Thoracic aorta (tissue), 2 donors: ENCODE measurements around the gene PPP3R1. TPM values are rescaled to one million over a fixed set of nuclear protein-coding genes. Genes with fewer than 3 reads are reported as not detected.
A peak's percentile ranks its signal among the peaks of the same experiment; 100 is the strongest.

Experiments
- ATAC-seq: fragments of 150-250 bp; one replicate; pipeline ENCODE4 v1.8.0; 2017; ENCODE audit warnings: low read depth; ENCODE audit not compliant: insufficient number of reproducible peaks, low FRiP score
- DNase-seq: peaks from one replicate; pipeline ENCODE4 v3.0.0-alpha.2; 2020; ENCODE audit warnings: low spot score
- H3K27ac ChIP-seq, 2 donors: fragments of 200-600 bp; sonication (generic); 1 replicate in 1 of 2; 2 replicates in 1 of 2; pipeline ENCODE4 v1.5.1; 2016; ENCODE audit warnings: mild to moderate bottlenecking in 2 of 2, moderate library complexity in 2 of 2
- H3K27me3 ChIP-seq: fragments of 200-600 bp; sonication (generic); replicated peaks from 2 replicates; pipeline ENCODE4 v1.6.0; 2016; ENCODE audit warnings: mild to moderate bottlenecking; ENCODE audit not compliant: insufficient read depth
- H3K36me3 ChIP-seq: fragments of 200-600 bp; sonication (generic); one replicate; pipeline ENCODE4 v1.5.1; 2016
- H3K4me1 ChIP-seq, 2 donors: fragments of 200-600 bp; sonication (generic); 1 replicate in 1 of 2; 2 replicates in 1 of 2; pipeline versions ENCODE4 v1.5.1 to v1.6.0; 2016; ENCODE audit warnings: low read depth in 2 of 2, mild to moderate bottlenecking in 1 of 2; ENCODE audit not compliant: control insufficient read depth in 1 of 2
- H3K4me3 ChIP-seq: fragments of 200-600 bp; sonication (generic); 2 replicates; pipeline ENCODE4 v1.5.1; 2016; ENCODE audit warnings: mild to moderate bottlenecking
- H3K9me3 ChIP-seq: fragments of 200-600 bp; sonication (generic); 2 replicates; pipeline ENCODE4 v1.5.1; 2016
- CTCF ChIP-seq: fragments of 200-600 bp; sonication (generic); IDR thresholded peaks from one replicate; pipeline ENCODE4 v1.5.1; 2019; ENCODE audit warnings: antibody characterized with exemption
- total RNA-seq, 2 donors: library from RNA; depleted of rRNA; stranded (reverse); fragments of >200 nt; gene quantifications; one replicate each; pipeline versions ENCODE4 v1.1.0 to v1.2.3, GENCODE V29; 2016

PPP3R1 gene
- total RNA-seq, 2 donors from 2014 or later: 27.1 to 39.3 TPM

DNA sequence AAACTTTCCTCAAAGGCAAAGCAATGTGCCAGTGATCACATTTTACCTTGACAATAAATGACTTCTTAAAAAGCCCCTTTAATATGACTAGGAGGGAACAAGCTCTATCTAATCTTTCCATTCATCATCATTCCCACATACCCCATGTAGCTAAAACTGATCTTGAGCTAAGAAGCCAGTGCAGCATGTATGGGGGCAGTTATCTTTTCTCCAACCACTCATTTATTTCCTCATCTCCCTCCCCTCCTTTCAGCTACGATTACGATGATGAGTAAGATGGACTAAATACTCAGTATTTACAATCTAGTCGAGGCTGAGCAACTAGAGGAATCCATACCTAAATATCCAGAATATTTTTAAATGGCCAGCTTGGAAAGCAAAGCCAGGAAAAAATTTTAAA is 59.2 kb downstream of the PPP3R1 start:
- no peak for TF ChIP-seq CTCF
- Histone ChIP-seq H3K36me3 (no peaks in the 10 kb centered on the region), H3K4me3 (no peak overlapping the region), H3K27me3 (no peaks in the 10 kb centered on the region), H3K4me1 (peaks cover 37 to 41% of the 10 kb centered on the region in 2 donors), H3K27ac (peak overlapping the region in 1 of 2 donors; percentile 4), H3K9me3 (no peaks in the 10 kb centered on the region)
- DNase-seq: no peak
- no peak for ATAC-seq

GRCh38 chr2:68190991-68191731 is 61.2 kb downstream of the PPP3R1 start:
- TF ChIP-seq CTCF: no peak
- DNase-seq: no peak
- Histone ChIP-seq H3K36me3 (no peaks in the 10 kb centered on the region), H3K9me3 (no peaks in the 10 kb centered on the region), H3K4me3 (no peak overlapping the region), H3K27me3 (no peaks in the 10 kb centered on the region), H3K27ac (no peak overlapping the region), H3K4me1 (peaks cover 40 to 41% of the 10 kb centered on the region in 2 donors)
- no peak for ATAC-seq

DNA sequence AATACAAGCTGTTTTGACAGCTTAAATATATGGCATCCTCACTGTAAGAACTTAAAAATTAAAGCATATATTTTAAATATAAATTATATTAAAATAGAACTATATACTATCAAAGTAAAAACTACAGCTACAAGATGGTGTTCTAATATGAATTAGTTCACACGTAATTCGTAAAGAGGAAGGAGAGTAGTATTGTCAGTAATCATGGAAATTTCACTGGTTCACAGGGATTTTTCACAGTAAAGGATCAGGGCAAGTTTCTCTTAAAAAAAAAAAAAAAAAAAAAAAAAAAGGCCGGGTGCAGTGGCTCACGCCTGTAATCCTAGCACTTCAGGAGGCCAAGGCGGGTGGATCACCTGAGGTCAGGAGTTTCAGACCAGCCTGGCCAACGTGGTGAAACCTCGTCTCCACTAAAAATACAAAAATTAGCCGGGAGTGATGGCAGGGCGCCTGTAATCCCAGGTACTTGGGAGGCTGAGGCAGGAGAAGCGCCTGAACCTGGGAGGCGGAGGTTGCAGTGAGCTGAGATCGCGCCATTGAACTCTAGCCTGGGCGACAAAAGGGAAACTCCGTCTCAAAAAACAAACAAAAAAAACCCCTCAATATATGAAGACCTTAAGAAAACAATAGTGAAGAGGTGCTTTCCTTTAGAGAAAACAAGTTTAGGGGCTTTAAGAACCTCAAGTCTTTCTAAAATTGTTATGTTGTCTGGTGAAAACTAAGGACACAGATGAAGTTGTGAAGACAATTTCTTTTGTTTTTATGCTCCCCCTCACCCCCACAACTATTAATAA is 62.1 kb downstream of the PPP3R1 start:
- Histone ChIP-seq H3K27ac (no peak overlapping the region), H3K4me3 (no peak overlapping the region), H3K4me1 (peaks cover 30 to 31% of the 10 kb centered on the region in 2 donors), H3K36me3 (no peaks in the 10 kb centered on the region), H3K27me3 (no peaks in the 10 kb centered on the region), H3K9me3 (no peaks in the 10 kb centered on the region)
- DNase-seq (no peak), ATAC-seq (no peak)
- no peak for TF ChIP-seq CTCF

DNA sequence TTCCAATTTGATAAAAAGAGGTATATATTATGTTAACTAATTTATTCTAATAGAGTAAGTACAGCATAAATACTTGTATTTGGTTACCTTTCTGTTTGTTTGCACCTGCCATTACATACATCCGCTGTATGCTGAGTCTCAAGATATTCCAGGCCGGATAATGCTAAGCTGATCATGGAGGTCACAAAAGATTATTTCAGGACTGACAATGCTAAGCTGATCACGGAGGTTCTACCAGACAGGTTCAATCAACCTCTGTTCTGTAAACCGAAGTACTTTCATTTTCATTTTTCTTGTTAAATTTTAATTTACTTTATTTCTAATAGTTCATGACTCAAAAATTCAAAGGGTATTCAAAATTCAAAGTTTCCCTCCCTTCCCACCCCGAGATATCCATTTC is 63.5 kb downstream of the PPP3R1 start:
- H3K27me3 ChIP-seq: no peaks in the 10 kb centered on the region
- no peak overlapping the region for H3K27ac ChIP-seq
- no peak for ATAC-seq

More for the DNA sequence above, 63.5 kb downstream of the PPP3R1 start:
- Histone ChIP-seq H3K9me3 (no peaks in the 10 kb centered on the region), H3K4me1 (peaks cover 18 to 20% of the 10 kb centered on the region in 2 donors), H3K36me3 (no peaks in the 10 kb centered on the region), H3K4me3 (no peak overlapping the region)
- no peak for TF ChIP-seq CTCF
- DNase-seq: no peak
